ENCODE data around the gene TTN.

DNA sequence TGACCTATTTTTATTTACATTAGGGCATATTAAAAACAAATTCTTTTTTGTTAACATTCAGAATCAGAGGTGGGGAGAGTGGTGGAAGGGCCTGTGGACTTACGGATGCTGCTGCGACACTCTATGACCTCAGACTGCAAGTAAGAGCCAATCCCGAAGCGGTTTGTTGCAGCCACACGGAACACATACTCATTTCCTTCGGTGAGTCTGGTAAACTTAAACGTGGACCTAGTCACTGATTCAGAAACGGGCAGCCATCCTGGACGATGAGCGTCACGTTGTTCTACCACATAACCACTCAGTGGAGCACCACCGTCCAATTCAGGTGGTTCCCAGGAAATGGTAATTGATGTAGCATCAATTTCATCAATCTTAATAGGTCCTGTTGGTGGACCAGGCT lies 265.1 kb downstream of the TTN start:
- no peak for TF ChIP-seq CTCF (IDR thresholded peaks at IDR 0.05)
- no peak for TF ChIP-seq POLR2AphosphoS5 (IDR thresholded peaks at IDR 0.05)
- TF ChIP-seq POLR2A (IDR thresholded peaks at IDR 0.05), result no peak

Measured in upper lobe of left lung (tissue), 4 donors.